Transverse colon (tissue), 3 donors: ENCODE data around the gene TNRC6C.

ENCODE experiments used
- CTCF ChIP-seq, 5 experiments: fragments of 200-600 bp in 3 of 5; fragments of 450-650 bp in 2 of 5; sonication (generic) in 3 of 5; IDR thresholded peaks; 1 replicate in 2 of 5; 2 replicates in 3 of 5; pipeline ENCODE4 v1.5.1; 2016 to 2017; ENCODE audit warnings: antibody characterized with exemption in 5 of 5, inconsistent platforms in 3 of 5, mild to moderate bottlenecking in 2 of 5, moderate library complexity in 1 of 5
- POLR2A ChIP-seq: fragments of 450-650 bp; IDR thresholded peaks from one replicate; pipeline ENCODE4 v1.6.1; 2016; ENCODE audit warnings: antibody characterized with exemption, mild to moderate bottlenecking, moderate library complexity

GRCh38 chr17:78132084-78132676 is 173.7 kb downstream of the TNRC6C start:
- TF ChIP-seq CTCF (IDR thresholded peaks at IDR 0.05) (no peak), POLR2A (no peak)
